ENCODE measurements around the gene SDHC. TPM values are rescaled to one million over a fixed set of nuclear protein-coding genes. Genes with fewer than 3 reads are reported as not detected.

The SDHC gene
- total and polyA plus RNA-seq, 2 of the 8 experiments (the other 6 are each of a cell fraction or from before 2014, with no cell fraction given) = 224 to 305 TPM

- Histone ChIP-seq H2BK15ac (ENCODE audit: low read length) (no peak overlapping the region), H2BK120ac (replicated peaks; ENCODE audit: low read depth, low read length) (no peak overlapping the region), H2AK5ac (ENCODE audit: low read depth, low read length) (0 out of 2 replicates have a peak overlapping the region, but pooled peaks have one; percentile 69), H4K91ac (replicated peaks; ENCODE audit: insufficient read length, low read length) (no peak overlapping the region), H4K20me1 (replicated peaks in 1 of 2; ENCODE audit: control insufficient read depth in 1 of 2, insufficient read depth in 2 of 2, low read length in 2 of 2) (no peaks in the 10 kb centered on the region), H3K27me3 (replicated peaks in 1 of 4; ENCODE audit: control insufficient read depth in 3 of 4, extremely low read depth in 1 of 4, insufficient read depth in 3 of 4, low read length in 3 of 4) (no peaks in the 10 kb centered on the region), H3K56ac (replicated peaks; ENCODE audit: insufficient read length, low read depth, low read length) (no peak overlapping the region), H3K36me3 (ENCODE audit: control insufficient read depth in 2 of 4, insufficient read depth in 4 of 4, low read length in 3 of 4) (no peaks in the 10 kb centered on the region), H3K14ac (ENCODE audit: insufficient read length) (no peak overlapping the region), H3K4me2 (ENCODE audit: insufficient read depth in 1 of 2, low read depth in 2 of 2, low read length in 2 of 2) (no peak overlapping the region), H3K4me1 (replicated peaks in 1 of 4; ENCODE audit: control insufficient read depth in 3 of 4, insufficient read depth in 4 of 4, low read length in 3 of 4) (peaks cover 0 to 2% (median 0%) of the 10 kb centered on the region in 4 experiments; a peak in 2 of 7 replicates), H4K8ac (ENCODE audit: extremely low read depth, insufficient read depth, low read length) (no peak overlapping the region), H2BK20ac (ENCODE audit: low read length) (no peak overlapping the region), H4K5ac (ENCODE audit: insufficient read length, low read depth, low read length) (no peak overlapping the region), H3K9me3 (ENCODE audit: insufficient read depth in 2 of 2, low read depth in 1 of 2, low read length in 1 of 2) (no peaks in the 10 kb centered on the region), H3K79me1 (ENCODE audit: low read depth, low read length) (no peaks in the 10 kb centered on the region), H2BK5ac (ENCODE audit: low read depth, low read length) (no peak overlapping the region), H3K79me2 (ENCODE audit: control insufficient read depth in 1 of 2, insufficient read depth in 2 of 2, low read length in 2 of 2) (no peaks in the 10 kb centered on the region), H3K23ac (ENCODE audit: insufficient read length) (no peak overlapping the region), H3K4me3 (ENCODE audit: extremely low read depth in 1 of 4, insufficient read depth in 2 of 4, low read depth in 3 of 4, low read length in 4 of 4) (no peak overlapping the region), H2AFZ (ENCODE audit: low read length) (no peak overlapping the region), H3K23me2 (ENCODE audit: low read depth, low read length) (no peaks in the 10 kb centered on the region; the same call in 1 of the 2 replicates), H3K18ac (ENCODE audit: extremely low read depth, low read length) (no peak overlapping the region), H3K4ac (replicated peaks; ENCODE audit: insufficient read length, low read depth, low read length) (no peak overlapping the region), H3K27ac (ENCODE audit: low read depth, low read length) (no peak overlapping the region), H3K9ac (replicated peaks in 1 of 4; ENCODE audit: extremely low read depth in 1 of 4, low read depth in 3 of 4, low read length in 3 of 4) (no peak overlapping the region), H2BK12ac (ENCODE audit: low read depth, low read length) (no peak overlapping the region)
- ChIA-PET CTCF (ENCODE audit: partially characterized antibody) (interaction anchor here (0.7 to 15.6 kb wide), 42 partner anchors 8 to 1382 kb away, joined by 3 to 401 read pairs (median 4); partner anchors contain the start of genes APOA2, NDUFS2, PCP4L1 and PPOX), POLR2A (ENCODE audit: partially characterized antibody) (interaction anchor here (0.7 to 1.8 kb wide), 5 partner anchors 18 to 114 kb away, joined by 3 to 5 read pairs (median 3); no protein-coding TSS in a partner anchor)
- DNase-seq (ENCODE audit: low read depth in 1 of 2, low spot score in 2 of 2) = no peak
- WGBS, 2 experiments (ENCODE audit: extremely low coverage in 1 of 2, insufficient coverage in 1 of 2, insufficient read length in 1 of 2, insufficient replicate concordance in 2 of 2, low coverage in 1 of 2, low lambda C conversion rate in 2 of 2, missing lambda C conversion rate in 1 of 2) = 94% methylated on average over 1 of the region's 1 CpG; no CpG with 5 or more reads in 1 of the 2 experiments
- TF ChIP-seq CTCF (IDR thresholded peaks at IDR 0.05; ENCODE audit: control extremely low read depth in 1 of 3, insufficient read depth in 1 of 3, low read depth in 1 of 3, low read length in 3 of 3) = no peak
- no peak for TF ChIP-seq TCF12 (IDR thresholded peaks at IDR 0.05; ENCODE audit: low read depth, low read length)
- FAIRE-seq = no peak
Measured at GRCh38 chr1:161290779-161291178, 23.4 kb upstream of the SDHC start.

All from H1 (cell line).